SK-N-SH (cell line): Measurements from ENCODE around the gene DSCAML1. TPM values are rescaled to one million over a fixed set of nuclear protein-coding genes. Genes with fewer than 3 reads are reported as not detected.

ENCODE experiments used
- CTCF ChIA-PET: fragments of 300-600, 350-600 bp; formaldehyde crosslinking; extraction: SDS; loops from one replicate; lab custom pipeline; 2021; lab: Yijun Ruan, JAX
- POLR2A ChIA-PET: fragments of 350-600 bp; sonication (Branson Sonifier 250); formaldehyde crosslinking; extraction: SDS; loops from one replicate; lab custom pipeline; 2020; ENCODE audit warnings: antibody characterized with exemption, inconsistent platforms; lab: Yijun Ruan, JAX
- DNase-seq: peaks from one replicate; pipeline ENCODE4 v3.0.0; 2012
- H2AFZ ChIP-seq: fragments of 200-600 bp; sonication (generic); 2 replicates; pipeline ENCODE4 v1.8.1; 2016; ENCODE audit warnings: antibody characterized with exemption, mild to moderate bottlenecking, low read depth
- H3F3A ChIP-seq: fragments of 200-600 bp; sonication (generic); replicated peaks from 2 replicates; pipeline ENCODE3; 2016; ENCODE audit warnings: antibody characterized with exemption, mild to moderate bottlenecking; ENCODE audit not compliant: insufficient read depth
- H3K27ac ChIP-seq, 2 experiments: fragments of 200-500 bp in 1 of 2; fragments of 200-600 bp in 1 of 2; sonication (Bioruptor generic) in 1 of 2; sonication (generic), shearing (Covaris generic) in 1 of 2; 2 replicates each; pipeline versions ENCODE4 v1.5.1 to v1.6.1; 2014 to 2016; ENCODE audit warnings: low read depth in 2 of 2, inconsistent platforms in 1 of 2, low read length in 1 of 2, mild to moderate bottlenecking in 1 of 2, mixed read lengths in 1 of 2
- H3K27me3 ChIP-seq: fragments of 200-600 bp; sonication (generic), shearing (Covaris generic); 2 replicates; pipeline ENCODE4 v1.6.1; 2016; ENCODE audit warnings: mixed run types; ENCODE audit not compliant: insufficient read depth
- H3K36me3 ChIP-seq, 2 experiments: fragments of 200-500 bp in 1 of 2; fragments of 200-600 bp in 1 of 2; sonication (Bioruptor generic) in 1 of 2; sonication (generic) in 1 of 2; replicated peaks in 1 of 2; 2 replicates each; pipeline versions ENCODE3 to v1.5.1; 2014 to 2016; ENCODE audit warnings: low read length in 1 of 2, mild to moderate bottlenecking in 1 of 2; ENCODE audit not compliant: insufficient read depth in 2 of 2, control insufficient read depth in 1 of 2
- H3K4me1 ChIP-seq, 2 experiments: fragments of 200-500 bp in 1 of 2; fragments of 200-600 bp in 1 of 2; sonication (Bioruptor generic) in 1 of 2; sonication (generic), shearing (Covaris generic) in 1 of 2; 2 replicates each; pipeline versions ENCODE4 v1.5.1 to v1.6.1; 2014 to 2016; ENCODE audit warnings: low read depth in 1 of 2, low read length in 1 of 2, mixed run types in 1 of 2; ENCODE audit not compliant: insufficient read depth in 2 of 2, control insufficient read depth in 1 of 2
- H3K4me2 ChIP-seq: fragments of 200-600 bp; sonication (generic), shearing (Covaris generic); 2 replicates; pipeline ENCODE4 v1.6.1; 2017; ENCODE audit warnings: mixed run types
- H3K4me3 ChIP-seq, 2 experiments: fragments of 200-500 bp in 1 of 2; fragments of 200-600 bp in 1 of 2; sonication (Bioruptor generic) in 1 of 2; sonication (generic), shearing (Covaris generic) in 1 of 2; 2 replicates each; pipeline versions ENCODE4 v1.5.1 to v1.8.1; 2014 to 2016; ENCODE audit warnings: low read depth in 2 of 2, inconsistent platforms in 1 of 2, low read length in 1 of 2, mild to moderate bottlenecking in 1 of 2, mixed read lengths in 1 of 2, moderate library complexity in 1 of 2
- H3K79me2 ChIP-seq: fragments of 200-600 bp; sonication (generic); 2 replicates; pipeline ENCODE4 v1.8.1; 2017; ENCODE audit warnings: mild to moderate bottlenecking; ENCODE audit not compliant: insufficient read depth
- H3K9ac ChIP-seq: fragments of 200-600 bp; sonication (generic); 2 replicates; pipeline ENCODE4 v1.6.1; 2017; ENCODE audit warnings: mixed run types
- H3K9me2 ChIP-seq: fragments of 200-600 bp; sonication (generic); 2 replicates; pipeline ENCODE4 v1.6.1; 2017; ENCODE audit warnings: mixed run types
- H3K9me3 ChIP-seq: fragments of 200-600 bp; sonication (generic); 2 replicates; pipeline ENCODE4 v1.6.1; 2017; ENCODE audit warnings: mixed run types, mild to moderate bottlenecking, moderate library complexity
- H4K20me1 ChIP-seq: fragments of 200-600 bp; sonication (generic); 2 replicates; pipeline ENCODE4 v1.6.1; 2017; ENCODE audit warnings: mild to moderate bottlenecking, mixed run types; ENCODE audit not compliant: insufficient read depth
- EP300 ChIP-seq, 2 experiments: IDR thresholded peaks; 2 replicates each; pipeline versions ENCODE4 v1.4.0 to v1.6.1; 2012; ENCODE audit warnings: borderline replicate concordance in 1 of 2, low read depth in 1 of 2, low read length in 1 of 2
- FOSL2 ChIP-seq: IDR thresholded peaks from 2 replicates; pipeline ENCODE4 v1.4.0; 2012; ENCODE audit warnings: low read depth, mild to moderate bottlenecking, moderate library complexity, borderline replicate concordance
- FOXJ3 ChIP-seq: sonication (generic); formaldehyde crosslinking; IDR thresholded peaks from 2 replicates; pipeline ENCODE4 v1.5.1; 2020; ENCODE audit warnings: mild to moderate bottlenecking, missing genetic modification reagents
- GABPA ChIP-seq: IDR thresholded peaks from 2 replicates; pipeline ENCODE4 v1.4.0; 2012; ENCODE audit warnings: low read depth, mild to moderate bottlenecking
- IRF3 ChIP-seq: fragments of 150-350 bp; IDR thresholded peaks from 2 replicates; pipeline ENCODE4 v1.6.1; 2016; ENCODE audit warnings: mild to moderate bottlenecking, low read depth, low read length
- MAX ChIP-seq: IDR thresholded peaks from 2 replicates; pipeline ENCODE4 v1.4.0; 2012; ENCODE audit warnings: low read depth
- MXI1 ChIP-seq: IDR thresholded peaks from 2 replicates; pipeline ENCODE4 v1.6.1; 2012; ENCODE audit warnings: mild to moderate bottlenecking, low read depth, low read length, improper control_type of control experiment
- NFIC ChIP-seq: IDR thresholded peaks from 2 replicates; pipeline ENCODE4 v1.4.0; 2012; ENCODE audit warnings: borderline replicate concordance
- NRF1 ChIP-seq: IDR thresholded peaks from 2 replicates; pipeline ENCODE4 v1.6.1; 2012; ENCODE audit warnings: low read depth, mild to moderate bottlenecking, low read length
- RAD21 ChIP-seq: IDR thresholded peaks from 2 replicates; pipeline ENCODE4 v1.6.1; 2012; ENCODE audit warnings: mild to moderate bottlenecking, low read length
- REST ChIP-seq: IDR thresholded peaks from 2 replicates; pipeline ENCODE4 v1.6.1; 2012; ENCODE audit warnings: mild to moderate bottlenecking, low read depth, low read length, moderate library complexity
- RXRA ChIP-seq: IDR thresholded peaks from 2 replicates; pipeline ENCODE4 v1.4.0; 2012; ENCODE audit warnings: low read depth, mild to moderate bottlenecking, borderline replicate concordance
- TAF1 ChIP-seq: IDR thresholded peaks from 2 replicates; pipeline ENCODE4 v1.6.1; 2012; ENCODE audit warnings: low read depth, mild to moderate bottlenecking, low read length, moderate library complexity, borderline replicate concordance
- TEAD4 ChIP-seq: IDR thresholded peaks from 2 replicates; pipeline ENCODE4 v1.4.0; 2012; ENCODE audit warnings: mild to moderate bottlenecking, borderline replicate concordance; ENCODE audit not compliant: insufficient read depth
- USF1 ChIP-seq: IDR thresholded peaks from 2 replicates; pipeline ENCODE4 v1.4.0; 2012; ENCODE audit warnings: low read depth, borderline replicate concordance
- ZBTB33 ChIP-seq: IDR thresholded peaks from 2 replicates; pipeline ENCODE4 v1.4.0; 2012; ENCODE audit warnings: low read depth, borderline replicate concordance
- WGBS: methylation state at CpG from one replicate; pipeline ENCODE4 v1.1.6; 2017; ENCODE audit warnings: low lambda C conversion rate; 5-methylcytosine and 5-hydroxymethylcytosine counted together
- polyA plus RNA-seq, 3 experiments: library from polyadenylated mRNA; depleted of rRNA; stranded (reverse); fragments of >200 nt; gene quantifications; 2 replicates each; pipeline ENCODE4 v1.2.3, GENCODE V29; 2012

DSCAML1 gene
- polyA plus RNA-seq, 1 of the 3 experiments (the other 2 are of a cell fraction), result not detected

GRCh38 chr11:117754030-117754429 is 43.0 kb downstream of the DSCAML1 start:
- H3K79me2 ChIP-seq, result no peaks in the 10 kb centered on the region
- no peak overlapping the region for H3K4me2 ChIP-seq
- TF ChIP-seq USF1 (no peak), RXRA (no peak), MAX (no peak), EP300 (IDR thresholded peaks at IDR 0.05; ENCODE audit: borderline replicate concordance in 1 of 2, low read depth in 1 of 2, low read length in 1 of 2) (no peak), GABPA (no peak), TAF1 (no peak), NRF1 (no peak), FOXJ3 (CRISPR knock-in tag) (no peak), IRF3 (no peak), ZBTB33 (no peak), NFIC (no peak)
- no peak overlapping the region for H3K4me3 ChIP-seq
- H3K27ac ChIP-seq, result no peak overlapping the region
- CTCF ChIA-PET, result interaction anchor here (1.0 to 1.5 kb wide), 3 partner anchors 8 to 310 kb away, joined by 3 to 5 read pairs (median 3); no protein-coding TSS in a partner anchor
- H3K4me1 ChIP-seq, result peaks cover 0 to 3% of the 10 kb centered on the region in 2 experiments; a peak in 1 of 4 replicates
- no peaks in the 10 kb centered on the region for H3K9me3 ChIP-seq
- H3K27me3 ChIP-seq, result peaks cover 9% of the 10 kb centered on the region
- H2AFZ ChIP-seq, result no peak overlapping the region
- no peaks in the 10 kb centered on the region for H4K20me1 ChIP-seq
- no peaks in the 10 kb centered on the region for H3K36me3 ChIP-seq
- H3K9me2 ChIP-seq, result no peaks in the 10 kb centered on the region
- no peak overlapping the region for H3K9ac ChIP-seq
- H3F3A ChIP-seq, result no peaks in the 10 kb centered on the region
- WGBS, result 28% methylated on average over 4 of the region's 4 CpGs
- no peak for DNase-seq
- POLR2A ChIA-PET, result no interaction called here

- DNase-seq, result no peak
- no peaks in the 10 kb centered on the region for H3F3A ChIP-seq
- H3K4me1 ChIP-seq, result peaks cover 0 to 3% of the 10 kb centered on the region in 2 experiments; a peak in 1 of 4 replicates
- no peaks in the 10 kb centered on the region for H4K20me1 ChIP-seq
- H3K9ac ChIP-seq, result no peak overlapping the region
- WGBS, result 44% methylated on average over 9 of the region's 9 CpGs
- H3K27ac ChIP-seq, result no peak overlapping the region
- no peak overlapping the region for H3K4me2 ChIP-seq
- H3K9me2 ChIP-seq, result no peaks in the 10 kb centered on the region
- no peaks in the 10 kb centered on the region for H3K36me3 ChIP-seq
- H3K79me2 ChIP-seq, result no peaks in the 10 kb centered on the region
- no peaks in the 10 kb centered on the region for H3K9me3 ChIP-seq
- H3K27me3 ChIP-seq, result peaks cover 9% of the 10 kb centered on the region
- H2AFZ ChIP-seq, result no peak overlapping the region
- CTCF ChIA-PET, result interaction anchor here (1.6 kb wide), 1 partner anchor 309 kb away, joined by 7 read pairs; no protein-coding TSS in a partner anchor
- POLR2A ChIA-PET, result no interaction called here
- H3K4me3 ChIP-seq, result no peak overlapping the region
- TF ChIP-seq TEAD4 (no peak), NRF1 (no peak), IRF3 (no peak), REST (no peak), RAD21 (no peak), FOSL2 (no peak), MXI1 (no peak)
Measured at GRCh38 chr11:117752721-117753237, 44.2 kb downstream of the DSCAML1 start.
